AG04450 (cell line): Measurements from ENCODE around the gene CSNK1G1. TPM values are rescaled to one million over a fixed set of nuclear protein-coding genes. Genes with fewer than 3 reads are reported as not detected.
"Not testable (repeated sequence)": the region's sequence is repeated elsewhere in the genome, so short reads cannot be mapped to it uniquely, and the experiment has no call there.

ENCODE experiments used
- CTCF ChIA-PET: fragments of 300-600, 350-600 bp; formaldehyde crosslinking; extraction: SDS; loops from one replicate; lab custom pipeline; 2022; ENCODE audit warnings: antibody characterized with exemption, inconsistent platforms; lab: Charles Lee
- POLR2A ChIA-PET: fragments of 350-600 bp; formaldehyde crosslinking; extraction: SDS; loops from one replicate; lab custom pipeline; 2021; ENCODE audit warnings: antibody characterized with exemption, inconsistent platforms; lab: Yijun Ruan, JAX
- DNase-seq: peaks from one replicate; pipeline ENCODE4 v3.0.0-alpha.2; 2011; ENCODE audit warnings: low read depth, low spot score
- H3K27ac ChIP-seq: one replicate; pipeline ENCODE4 v1.5.1; 2012; ENCODE audit warnings: low read depth, low read length, control low read depth
- H3K27me3 ChIP-seq: one replicate; pipeline ENCODE4 v1.6.0; 2012; ENCODE audit warnings: low read length; ENCODE audit not compliant: control insufficient read depth, insufficient read depth
- H3K4me3 ChIP-seq: 2 replicates; pipeline ENCODE4 v1.5.1; 2011; ENCODE audit warnings: mild to moderate bottlenecking, low read depth, low read length, control low read depth
- H3K9me3 ChIP-seq: 2 replicates; pipeline ENCODE4 v1.5.1; 2012; ENCODE audit warnings: low read length; ENCODE audit not compliant: control insufficient read depth, insufficient read depth
- polyA minus RNA-seq: library from RNA; depleted of rRNA, polyadenylated mRNA; stranded (reverse); fragments of >200 nt; gene quantifications from 2 replicates; pipeline ENCODE4 v1.2.3, GENCODE V29; 2011; rRNA and poly(A)+ RNA removed
- polyA plus RNA-seq: library from polyadenylated mRNA; depleted of rRNA; stranded (reverse); fragments of >200 nt; gene quantifications from 2 replicates; pipeline ENCODE4 v1.2.3, GENCODE V29; 2011; rRNA removed
- TF ChIP-seq, protein P1 (sequence below): IDR thresholded peaks from 2 replicates; pipeline ENCODE4 v1.5.1; 2011; ENCODE audit warnings: low read depth, low read length, control low read depth, inconsistent platforms

CSNK1G1 gene
- polyA plus RNA-seq (19.0 and 24.3 TPM in 2 replicates), polyA minus RNA-seq (43.4 and 59.3 TPM in 2 replicates)

DNA sequence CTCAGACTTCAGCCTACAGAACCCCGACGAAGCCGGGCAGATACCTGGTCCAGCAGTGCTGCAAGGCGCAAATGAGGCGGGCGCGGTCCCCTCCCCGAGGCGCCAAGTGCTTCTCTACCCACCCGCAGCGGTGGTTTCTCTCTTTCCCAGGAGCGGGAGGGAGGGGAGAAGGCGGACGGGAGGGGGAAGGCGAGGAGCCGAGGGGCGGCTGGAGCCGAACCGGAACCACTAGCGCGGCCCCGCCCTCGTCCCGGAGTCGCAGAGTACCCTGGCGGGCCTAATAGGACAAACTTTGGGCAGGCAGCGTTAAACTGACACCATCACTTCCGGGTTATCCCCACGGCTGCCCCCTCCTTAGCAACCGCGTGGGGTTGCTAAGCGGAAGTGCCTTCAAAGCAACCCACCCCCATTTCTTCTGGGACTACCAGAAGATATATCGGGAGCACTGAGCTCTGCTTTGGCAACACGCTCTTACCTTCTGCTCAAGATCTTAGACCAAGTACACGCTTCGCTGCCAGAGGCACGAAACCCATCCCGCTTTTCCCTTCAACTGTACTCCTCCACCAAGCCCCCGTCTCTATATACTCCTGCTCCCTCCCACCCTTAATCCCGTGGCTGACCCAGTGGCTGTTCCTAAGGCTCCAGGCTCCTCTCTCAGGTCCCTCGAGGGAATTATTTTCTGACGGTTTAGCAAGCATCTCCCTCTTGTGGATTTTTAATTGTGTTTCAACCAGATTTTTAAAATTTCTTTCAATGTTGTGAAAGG, at the start of gene CSNK1G1:
TSS of gene CSNK1G1 (minus strand) at position 230 of the 766 bp plus-strand sequence. CDS start 55,674 bp downstream, outside the sequence.
- TF ChIP-seq, protein P1, sequence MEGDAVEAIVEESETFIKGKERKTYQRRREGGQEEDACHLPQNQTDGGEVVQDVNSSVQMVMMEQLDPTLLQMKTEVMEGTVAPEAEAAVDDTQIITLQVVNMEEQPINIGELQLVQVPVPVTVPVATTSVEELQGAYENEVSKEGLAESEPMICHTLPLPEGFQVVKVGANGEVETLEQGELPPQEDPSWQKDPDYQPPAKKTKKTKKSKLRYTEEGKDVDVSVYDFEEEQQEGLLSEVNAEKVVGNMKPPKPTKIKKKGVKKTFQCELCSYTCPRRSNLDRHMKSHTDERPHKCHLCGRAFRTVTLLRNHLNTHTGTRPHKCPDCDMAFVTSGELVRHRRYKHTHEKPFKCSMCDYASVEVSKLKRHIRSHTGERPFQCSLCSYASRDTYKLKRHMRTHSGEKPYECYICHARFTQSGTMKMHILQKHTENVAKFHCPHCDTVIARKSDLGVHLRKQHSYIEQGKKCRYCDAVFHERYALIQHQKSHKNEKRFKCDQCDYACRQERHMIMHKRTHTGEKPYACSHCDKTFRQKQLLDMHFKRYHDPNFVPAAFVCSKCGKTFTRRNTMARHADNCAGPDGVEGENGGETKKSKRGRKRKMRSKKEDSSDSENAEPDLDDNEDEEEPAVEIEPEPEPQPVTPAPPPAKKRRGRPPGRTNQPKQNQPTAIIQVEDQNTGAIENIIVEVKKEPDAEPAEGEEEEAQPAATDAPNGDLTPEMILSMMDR: peak; percentile 61
- Histone ChIP-seq H3K27me3 (no peaks in the 10 kb centered on the region), H3K27ac (peak within 1 kb of the TSS; percentile 70), H3K4me3 (peak within 1 kb of the TSS; percentile 98), H3K9me3 (no peaks in the 10 kb centered on the region)
- CTCF ChIA-PET: interaction anchor here (0.5 to 1.4 kb wide), 13 partner anchors 9 to 204 kb away, joined by 3 to 12 read pairs (median 4); no protein-coding TSS in a partner anchor
- peak; percentile 95 for DNase-seq
- POLR2A ChIA-PET: interaction anchor here (1.0 to 1.7 kb wide), 2 partner anchors 11 to 31 kb away, joined by 5 read pairs; partner anchors contain the start of gene TRIP4

DNA sequence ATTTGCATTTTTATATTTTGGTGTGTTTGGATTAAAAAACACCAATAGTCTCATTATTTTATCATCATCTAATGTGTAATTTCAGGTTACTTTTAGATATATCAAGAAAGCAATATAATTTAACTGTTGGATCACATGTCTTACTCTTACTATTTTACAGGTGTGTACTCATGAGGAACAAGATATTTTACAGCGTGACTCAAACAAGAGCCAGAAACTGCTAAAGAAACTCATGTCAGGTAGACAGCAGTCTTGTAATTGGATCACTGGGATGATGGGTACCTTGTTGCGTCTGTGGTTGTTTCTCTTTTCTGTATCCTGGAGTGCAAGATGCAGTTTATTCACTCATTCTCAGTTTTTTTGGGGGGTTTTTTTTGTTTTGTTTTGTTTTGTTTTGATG, 44.6 kb upstream of the CSNK1G1 start:
- Histone ChIP-seq H3K27me3 (no peaks in the 10 kb centered on the region), H3K9me3 (no peaks in the 10 kb centered on the region), H3K27ac (no peak overlapping the region), H3K4me3 (no peak overlapping the region)
- TF ChIP-seq, protein P1: no peak
- ChIA-PET POLR2A (no interaction called here), CTCF (no interaction called here)
- no peak for DNase-seq

DNA sequence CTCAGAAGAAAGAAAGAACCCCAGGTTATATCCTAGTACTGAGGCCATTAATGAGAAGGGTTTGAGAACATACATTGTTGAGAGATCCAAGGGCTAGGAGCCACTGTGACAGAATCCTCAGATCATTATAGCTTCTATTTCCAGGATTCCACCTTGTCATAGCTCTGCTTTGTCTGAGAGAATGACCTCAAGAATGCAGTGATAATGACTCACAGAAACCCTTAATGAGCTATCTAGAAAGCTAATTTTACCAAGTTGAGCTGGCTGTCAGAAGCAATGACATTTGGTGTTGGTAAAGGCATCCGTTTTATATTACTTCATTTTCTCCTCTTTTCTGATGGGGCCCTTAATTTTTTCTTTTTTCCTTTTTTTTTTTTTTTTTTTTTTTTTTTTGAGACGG, 42.6 kb upstream of the CSNK1G1 start:
- H3K27ac ChIP-seq: no peak overlapping the region
- ChIA-PET POLR2A (interaction anchor here (0.6 kb wide), 1 partner anchor 491 kb away, joined by 3 read pairs; no protein-coding TSS in a partner anchor), CTCF (no interaction called here)
- no peaks in the 10 kb centered on the region for H3K27me3 ChIP-seq
- no peak overlapping the region for H3K4me3 ChIP-seq
- TF ChIP-seq, protein P1: no peak
- H3K9me3 ChIP-seq: no peaks in the 10 kb centered on the region
- DNase-seq: no peak

DNA sequence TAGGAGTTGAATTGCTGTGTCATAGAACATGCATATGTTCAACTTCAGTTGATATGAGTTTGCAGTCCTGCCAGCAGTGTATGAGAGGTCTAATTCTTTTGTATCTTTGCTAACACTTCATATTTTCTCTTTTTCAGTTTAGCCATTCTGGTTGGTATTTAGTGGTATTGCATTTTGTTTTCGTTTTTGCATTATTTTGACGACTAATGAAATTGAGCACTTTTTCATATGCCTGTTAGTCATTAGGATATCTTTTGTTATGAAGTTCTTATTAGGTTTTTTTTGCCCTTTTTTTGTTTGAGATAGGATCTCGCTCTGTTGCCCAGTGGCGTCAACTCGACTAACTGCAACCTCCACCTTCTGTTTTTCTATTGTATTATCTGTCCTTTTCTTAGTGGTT, 40.8 kb upstream of the CSNK1G1 start:
- TF ChIP-seq, protein P1: no peak
- no peaks in the 10 kb centered on the region for H3K27me3 ChIP-seq
- H3K27ac ChIP-seq: no peak overlapping the region
- H3K9me3 ChIP-seq: no peaks in the 10 kb centered on the region
- H3K4me3 ChIP-seq: no peak overlapping the region
- CTCF ChIA-PET: no interaction called here
- no peak for DNase-seq
- POLR2A ChIA-PET: no interaction called here

DNA sequence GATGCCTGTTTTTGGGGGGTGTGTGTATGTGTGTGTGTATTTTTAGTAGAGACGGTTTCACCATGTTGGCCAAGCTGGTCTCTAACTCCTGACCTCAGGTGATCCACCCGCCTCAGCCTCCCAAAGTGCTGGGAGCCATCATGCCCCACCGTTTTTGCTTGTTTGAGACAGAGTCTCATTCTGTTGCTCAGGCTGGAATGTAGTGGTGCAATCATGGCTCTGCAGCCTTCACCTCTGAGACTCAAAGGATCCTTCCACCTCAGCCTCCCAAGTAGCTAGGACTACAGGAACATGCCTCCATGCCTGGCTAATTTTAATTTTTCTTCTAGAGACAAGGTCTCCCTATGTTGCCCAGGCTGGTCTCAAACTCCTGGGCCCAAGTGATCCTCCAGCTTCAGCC, 36.5 kb upstream of the CSNK1G1 start:
- H3K9me3 ChIP-seq, DNase-seq, H3K27me3 ChIP-seq, CTCF ChIA-PET, H3K27ac ChIP-seq, H3K4me3 ChIP-seq: not testable (repeated sequence)
- POLR2A ChIA-PET: interaction anchor here (0.7 kb wide), 1 partner anchor 178 kb away, joined by 4 read pairs; no protein-coding TSS in a partner anchor
